Measurements from ENCODE around the gene TJP2.

TJP2 gene

DNA sequence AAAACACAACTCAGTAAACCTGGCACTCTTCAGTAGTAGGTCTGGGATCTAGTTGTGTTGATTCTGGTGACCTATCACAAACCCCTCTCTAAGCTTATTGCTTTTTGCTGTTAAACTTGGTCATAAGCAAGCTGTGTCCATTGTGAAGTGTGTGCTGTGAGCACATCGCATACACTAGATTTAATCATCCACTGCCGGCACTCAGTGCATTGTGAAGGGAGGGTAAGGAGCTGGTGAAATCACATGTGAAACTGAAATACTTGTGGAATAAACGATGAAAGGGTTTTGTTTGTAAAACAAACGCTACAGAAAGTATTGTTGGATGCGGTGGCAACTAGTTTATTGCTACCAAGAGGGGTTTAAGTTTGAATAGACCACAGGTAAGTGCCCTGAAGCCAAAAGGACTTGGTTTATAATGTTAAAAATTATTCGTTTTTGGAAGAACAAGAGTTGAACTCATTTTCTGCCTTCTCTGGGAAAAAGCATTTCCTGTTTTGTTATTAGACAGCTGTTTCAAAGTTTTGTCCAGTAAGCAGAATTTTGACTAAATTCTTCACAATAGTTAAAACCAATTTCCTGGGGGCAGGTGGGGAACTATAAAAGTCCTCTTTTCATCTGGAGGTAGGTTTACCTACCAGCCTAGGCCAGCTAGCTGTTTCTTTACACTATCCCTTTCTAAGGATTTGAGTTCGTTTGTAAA lies 24.6 kb downstream of the TJP2 start:
- Histone ChIP-seq H2BK12ac (ENCODE audit: low read length in 2 of 2) (no peak overlapping the region), H2BK120ac (ENCODE audit: low read depth, low read length) (no peak overlapping the region), H2BK15ac (ENCODE audit: low read depth, poor library complexity, severe bottlenecking) (no peak overlapping the region), H3K18ac (ENCODE audit: low read depth in 1 of 2, low read length in 2 of 2) (no peak overlapping the region), H2AFZ (ENCODE audit: low read depth, low read length) (no peak overlapping the region), H3K14ac (ENCODE audit: low read length in 2 of 2) (no peak overlapping the region), H3K4ac (ENCODE audit: low read depth in 1 of 2, low read length in 2 of 2) (no peak overlapping the region), H3K79me1 (replicated peaks; ENCODE audit: low read length, poor library complexity, severe bottlenecking) (peaks cover 27% of the 10 kb centered on the region), H3K23ac (ENCODE audit: low read length in 2 of 2) (no peak overlapping the region), H2BK5ac (ENCODE audit: low read depth, low read length, poor library complexity, severe bottlenecking) (no peak overlapping the region), H4K91ac (ENCODE audit: low read length) (no peak overlapping the region), H3K27me3 (ENCODE audit: control insufficient read depth in 1 of 2, insufficient read depth in 1 of 2, low read length in 2 of 2) (no peaks in the 10 kb centered on the region), H4K8ac (ENCODE audit: low read length) (no peak overlapping the region), H2AK5ac (ENCODE audit: low read length, severe bottlenecking) (no peak overlapping the region), H3K4me2 (ENCODE audit: low read length, poor library complexity, severe bottlenecking) (no peak overlapping the region), H3K4me1 (ENCODE audit: control insufficient read depth, insufficient read depth, low read depth, low read length) (peaks cover 5% of the 10 kb centered on the region), H3K4me3 (ENCODE audit: insufficient read depth in 1 of 2, low read depth in 1 of 2, low read length in 2 of 2) (no peak overlapping the region), H3K9me3 (ENCODE audit: control insufficient read depth, low read length) (no peaks in the 10 kb centered on the region), H3K27ac (ENCODE audit: low read length, poor library complexity, severe bottlenecking) (no peak overlapping the region), H3K36me3 (ENCODE audit: control insufficient read depth in 1 of 2, insufficient read depth in 2 of 2, low read depth in 1 of 2, low read length in 2 of 2) (no peaks in the 10 kb centered on the region), H3K9ac (ENCODE audit: low read length) (no peak overlapping the region)
- DNase-seq, result no peak
- 81% methylated on average over 7 of the region's 7 CpGs for WGBS

GRCh38 chr9:69199769-69200470 lies 25.8 kb downstream of the TJP2 start:
- peak; percentile 52 for DNase-seq
- Histone ChIP-seq H2AFZ (ENCODE audit: low read depth, low read length) (no peak overlapping the region), H2BK12ac (ENCODE audit: low read length in 2 of 2) (no peak overlapping the region), H3K18ac (ENCODE audit: low read depth in 1 of 2, low read length in 2 of 2) (no peak overlapping the region), H3K9me3 (ENCODE audit: control insufficient read depth, low read length) (no peaks in the 10 kb centered on the region), H4K91ac (ENCODE audit: low read length) (no peak overlapping the region), H2BK15ac (ENCODE audit: low read depth, poor library complexity, severe bottlenecking) (no peak overlapping the region), H3K4ac (ENCODE audit: low read depth in 1 of 2, low read length in 2 of 2) (no peak overlapping the region), H3K27me3 (ENCODE audit: control insufficient read depth in 1 of 2, insufficient read depth in 1 of 2, low read length in 2 of 2) (no peaks in the 10 kb centered on the region), H3K9ac (ENCODE audit: low read length) (no peak overlapping the region), H3K14ac (ENCODE audit: low read length in 2 of 2) (no peak overlapping the region), H3K79me1 (replicated peaks; ENCODE audit: low read length, poor library complexity, severe bottlenecking) (peaks cover 28% of the 10 kb centered on the region), H3K27ac (ENCODE audit: low read length, poor library complexity, severe bottlenecking) (no peak overlapping the region), H3K4me3 (ENCODE audit: insufficient read depth in 1 of 2, low read depth in 1 of 2, low read length in 2 of 2) (no peak overlapping the region), H2BK5ac (ENCODE audit: low read depth, low read length, poor library complexity, severe bottlenecking) (no peak overlapping the region), H3K23ac (ENCODE audit: low read length in 2 of 2) (no peak overlapping the region), H4K8ac (ENCODE audit: low read length) (no peak overlapping the region), H2AK5ac (ENCODE audit: low read length, severe bottlenecking) (no peak overlapping the region), H3K4me2 (ENCODE audit: low read length, poor library complexity, severe bottlenecking) (no peak overlapping the region), H2BK120ac (ENCODE audit: low read depth, low read length) (no peak overlapping the region), H3K36me3 (ENCODE audit: control insufficient read depth in 1 of 2, insufficient read depth in 2 of 2, low read depth in 1 of 2, low read length in 2 of 2) (no peaks in the 10 kb centered on the region), H3K4me1 (ENCODE audit: control insufficient read depth, insufficient read depth, low read depth, low read length) (peaks cover 7% of the 10 kb centered on the region)
- 82% methylated on average over 8 of the region's 9 CpGs for WGBS

DNA sequence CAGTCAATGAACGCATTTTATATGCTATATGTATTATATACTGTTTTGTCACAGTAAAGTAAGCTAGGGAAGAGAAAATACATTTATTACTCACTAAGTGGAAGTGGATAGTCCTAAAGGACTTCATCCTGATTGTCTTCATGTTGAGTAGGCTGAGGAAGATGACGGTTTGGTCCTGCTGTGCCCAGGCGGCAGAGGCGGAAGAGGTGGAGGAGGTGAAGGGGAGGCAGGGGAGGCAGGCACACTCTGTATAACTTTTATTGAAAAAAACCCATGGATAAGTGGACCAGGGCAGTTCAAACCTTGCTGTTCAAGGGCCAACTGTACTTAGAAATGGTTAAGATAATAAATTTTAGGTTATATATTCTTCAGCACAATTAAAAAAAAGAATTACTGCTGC lies 28.5 kb downstream of the TJP2 start:
- H3K4me3 ChIP-seq (ENCODE audit: insufficient read depth in 1 of 2, low read depth in 1 of 2, low read length in 2 of 2), result no peak overlapping the region
- WGBS, result 98% methylated on average over 3 of the region's 4 CpGs
- H3K9me3 ChIP-seq (ENCODE audit: control insufficient read depth, low read length), result no peaks in the 10 kb centered on the region
- no peak overlapping the region for H2BK12ac ChIP-seq (ENCODE audit: low read length in 2 of 2)
- no peaks in the 10 kb centered on the region for H3K36me3 ChIP-seq (ENCODE audit: control insufficient read depth in 1 of 2, insufficient read depth in 2 of 2, low read depth in 1 of 2, low read length in 2 of 2)
- no peaks in the 10 kb centered on the region for H3K27me3 ChIP-seq (ENCODE audit: control insufficient read depth in 1 of 2, insufficient read depth in 1 of 2, low read length in 2 of 2)
- no peak overlapping the region for H2BK5ac ChIP-seq (ENCODE audit: low read depth, low read length, poor library complexity, severe bottlenecking)
- H2AK5ac ChIP-seq (ENCODE audit: low read length, severe bottlenecking), result no peak overlapping the region
- no peak overlapping the region for H3K4me2 ChIP-seq (ENCODE audit: low read length, poor library complexity, severe bottlenecking)
- H3K23ac ChIP-seq (ENCODE audit: low read length in 2 of 2), result no peak overlapping the region
- no peak overlapping the region for H2BK15ac ChIP-seq (ENCODE audit: low read depth, poor library complexity, severe bottlenecking)
- H3K9ac ChIP-seq (ENCODE audit: low read length), result no peak overlapping the region
- H3K4ac ChIP-seq (ENCODE audit: low read depth in 1 of 2, low read length in 2 of 2), result no peak overlapping the region
- H3K14ac ChIP-seq (ENCODE audit: low read length in 2 of 2), result no peak overlapping the region
- no peak overlapping the region for H2BK120ac ChIP-seq (ENCODE audit: low read depth, low read length)
- no peak overlapping the region for H3K18ac ChIP-seq (ENCODE audit: low read depth in 1 of 2, low read length in 2 of 2)
- no peak for DNase-seq
- H4K8ac ChIP-seq (ENCODE audit: low read length), result no peak overlapping the region
- peaks cover 9% of the 10 kb centered on the region for H3K4me1 ChIP-seq (ENCODE audit: control insufficient read depth, insufficient read depth, low read depth, low read length)
- no peak overlapping the region for H3K27ac ChIP-seq (ENCODE audit: low read length, poor library complexity, severe bottlenecking)
- peaks cover 35% of the 10 kb centered on the region for H3K79me1 ChIP-seq (replicated peaks; ENCODE audit: low read length, poor library complexity, severe bottlenecking)
- H2AFZ ChIP-seq (ENCODE audit: low read depth, low read length), result no peak overlapping the region
- H4K91ac ChIP-seq (ENCODE audit: low read length), result no peak overlapping the region

DNA sequence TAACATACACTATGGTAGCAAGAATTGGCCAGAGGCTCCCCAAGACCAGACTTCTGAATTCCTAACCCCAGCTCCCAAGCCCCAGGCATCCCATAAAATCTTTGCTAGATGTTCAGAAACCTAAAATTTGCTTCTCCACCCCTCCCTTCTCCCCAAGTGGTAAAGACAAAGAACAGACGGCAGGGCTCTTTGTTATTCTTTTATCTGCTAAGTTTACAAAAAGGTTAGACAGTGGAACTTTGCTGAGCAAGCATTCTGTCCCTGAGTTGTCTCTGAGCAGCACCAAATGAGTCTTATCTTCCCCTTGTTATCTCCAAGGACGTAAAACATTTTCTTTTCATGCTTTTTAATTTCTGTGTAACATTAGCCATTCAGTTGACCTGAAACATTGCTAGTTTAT lies 30.2 kb downstream of the TJP2 start:
- Histone ChIP-seq H3K23ac (ENCODE audit: low read length in 2 of 2) (no peak overlapping the region), H4K91ac (ENCODE audit: low read length) (no peak overlapping the region), H2BK12ac (ENCODE audit: low read length in 2 of 2) (no peak overlapping the region), H3K9me3 (ENCODE audit: control insufficient read depth, low read length) (no peaks in the 10 kb centered on the region), H3K4ac (ENCODE audit: low read depth in 1 of 2, low read length in 2 of 2) (no peak overlapping the region), H3K18ac (ENCODE audit: low read depth in 1 of 2, low read length in 2 of 2) (no peak overlapping the region), H2BK120ac (ENCODE audit: low read depth, low read length) (no peak overlapping the region), H4K8ac (ENCODE audit: low read length) (no peak overlapping the region), H2AK5ac (ENCODE audit: low read length, severe bottlenecking) (no peak overlapping the region), H2BK5ac (ENCODE audit: low read depth, low read length, poor library complexity, severe bottlenecking) (no peak overlapping the region), H3K9ac (ENCODE audit: low read length) (peak overlapping the region; percentile 59), H3K27ac (ENCODE audit: low read length, poor library complexity, severe bottlenecking) (no peak overlapping the region), H3K4me1 (ENCODE audit: control insufficient read depth, insufficient read depth, low read depth, low read length) (peaks cover 9% of the 10 kb centered on the region), H3K79me1 (replicated peaks; ENCODE audit: low read length, poor library complexity, severe bottlenecking) (peaks cover 34% of the 10 kb centered on the region), H3K14ac (ENCODE audit: low read length in 2 of 2) (no peak overlapping the region), H3K4me3 (ENCODE audit: insufficient read depth in 1 of 2, low read depth in 1 of 2, low read length in 2 of 2) (peak overlapping the region in 1 of 2 experiments; percentile 67), H3K4me2 (ENCODE audit: low read length, poor library complexity, severe bottlenecking) (no peak overlapping the region), H2AFZ (ENCODE audit: low read depth, low read length) (no peak overlapping the region), H2BK15ac (ENCODE audit: low read depth, poor library complexity, severe bottlenecking) (no peak overlapping the region), H3K36me3 (ENCODE audit: control insufficient read depth in 1 of 2, insufficient read depth in 2 of 2, low read depth in 1 of 2, low read length in 2 of 2) (no peaks in the 10 kb centered on the region), H3K27me3 (ENCODE audit: control insufficient read depth in 1 of 2, insufficient read depth in 1 of 2, low read length in 2 of 2) (no peaks in the 10 kb centered on the region)
- DNase-seq, result no peak
- WGBS, result 13% methylated on average over 1 of the region's 2 CpGs
